Ectodermal cell (in vitro differentiated cells): ENCODE results near the gene TMEM259.
A peak's percentile ranks its signal among the peaks of the same experiment; 100 is the strongest.

Experiments used
- H3K27ac ChIP-seq: 2 replicates; pipeline ENCODE4 v1.7.0; 2013; ENCODE audit warnings: mild to moderate bottlenecking, low read depth, low read length; ENCODE audit not compliant: insufficient read depth, poor library complexity, severe bottlenecking
- H3K27me3 ChIP-seq: 2 replicates; pipeline ENCODE4 v1.7.0; 2013; ENCODE audit warnings: mild to moderate bottlenecking, low read length; ENCODE audit not compliant: insufficient read depth, control insufficient read depth, poor library complexity, severe bottlenecking
- H3K36me3 ChIP-seq: one replicate; pipeline ENCODE4 v1.7.0; 2013; ENCODE audit warnings: low read length; ENCODE audit not compliant: control insufficient read depth, insufficient read depth
- H3K4me1 ChIP-seq: one replicate; pipeline ENCODE4 v1.7.0; 2013; ENCODE audit warnings: low read length; ENCODE audit not compliant: control insufficient read depth, insufficient read depth
- H3K4me3 ChIP-seq: 2 replicates; pipeline ENCODE4 v1.7.0; 2013; ENCODE audit warnings: low read depth, low read length, control low read depth; ENCODE audit not compliant: insufficient read depth
- H3K9me3 ChIP-seq: 2 replicates; pipeline ENCODE4 v1.7.0; 2013; ENCODE audit warnings: mild to moderate bottlenecking, low read length, moderate library complexity; ENCODE audit not compliant: control insufficient read depth
- WGBS, 2 experiments: methylation state at CpG; one replicate each; pipeline ENCODE4 v1.1.7; 2013; ENCODE audit warnings: missing lambda C conversion rate in 2 of 2; 5-methylcytosine and 5-hydroxymethylcytosine counted together

TMEM259 gene

DNA sequence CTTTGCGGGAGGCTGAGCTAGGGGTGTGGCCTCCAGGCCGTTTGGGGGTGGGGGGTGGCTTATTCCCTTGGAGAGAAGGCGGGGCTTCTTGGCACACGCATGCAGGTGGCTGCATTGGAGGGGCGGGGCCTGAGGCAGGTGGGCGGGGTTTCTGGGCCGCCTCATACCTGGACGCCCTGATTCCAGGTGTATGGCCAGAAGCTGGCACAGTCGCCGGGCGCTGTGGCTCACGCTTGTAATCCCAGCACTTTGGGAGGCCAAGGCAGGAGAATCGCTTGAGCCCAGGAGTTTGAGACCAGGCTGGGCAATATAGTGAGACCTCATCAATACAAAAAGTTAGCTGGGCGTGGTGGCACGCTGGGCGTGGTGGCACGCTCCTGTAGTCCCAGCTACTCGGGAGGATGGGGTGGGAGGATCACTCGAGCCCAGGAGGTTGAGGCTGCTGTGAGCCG lies 26.8 kb upstream of the TMEM259 start:
- Histone ChIP-seq H3K9me3 (no peaks in the 10 kb centered on the region), H3K4me3 (no peak overlapping the region), H3K27me3 (no peaks in the 10 kb centered on the region), H3K4me1 (no peaks in the 10 kb centered on the region), H3K27ac (no peak overlapping the region), H3K36me3 (no peaks in the 10 kb centered on the region)
- 90 to 92% methylated on average over 20 of the region's 20 CpGs for WGBS, 2 experiments

DNA sequence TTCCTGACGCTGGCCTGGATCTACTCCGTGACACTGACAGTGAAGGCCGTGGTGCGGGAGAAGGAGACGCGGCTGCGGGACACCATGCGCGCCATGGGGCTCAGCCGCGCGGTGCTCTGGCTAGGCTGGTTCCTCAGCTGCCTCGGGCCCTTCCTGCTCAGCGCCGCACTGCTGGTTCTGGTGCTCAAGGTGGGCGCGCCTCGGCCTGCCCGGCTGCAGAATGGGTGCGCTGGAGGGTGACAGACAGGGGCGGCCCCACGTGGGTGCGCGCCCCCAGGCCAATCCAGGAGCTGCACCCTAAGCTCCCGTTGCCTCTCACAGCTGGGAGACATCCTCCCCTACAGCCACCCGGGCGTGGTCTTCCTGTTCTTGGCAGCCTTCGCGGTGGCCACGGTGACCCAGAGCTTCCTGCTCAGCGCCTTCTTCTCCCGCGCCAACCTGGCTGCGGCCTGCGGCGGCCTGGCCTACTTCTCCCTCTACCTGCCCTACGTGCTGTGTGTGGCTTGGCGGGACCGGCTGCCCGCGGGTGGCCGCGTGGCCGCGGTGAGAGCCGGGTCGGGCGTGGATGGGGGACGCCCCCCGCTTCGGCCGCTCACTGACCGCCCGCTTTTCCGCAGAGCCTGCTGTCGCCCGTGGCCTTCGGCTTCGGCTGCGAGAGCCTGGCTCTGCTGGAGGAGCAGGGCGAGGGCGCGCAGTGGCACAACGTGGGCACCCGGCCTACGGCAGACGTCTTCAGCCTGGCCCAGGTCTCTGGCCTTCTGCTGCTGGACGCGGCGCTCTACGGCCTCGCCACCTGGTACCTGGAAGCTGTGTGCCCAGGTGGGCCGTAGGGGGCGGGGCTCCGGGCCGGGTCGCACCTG lies 26.1 kb upstream of the TMEM259 start:
- H3K9me3 ChIP-seq, result no peaks in the 10 kb centered on the region
- no peak overlapping the region for H3K4me3 ChIP-seq
- WGBS, 2 experiments, result 95% methylated on average over 77 of the region's 77 CpGs
- no peaks in the 10 kb centered on the region for H3K4me1 ChIP-seq
- H3K27ac ChIP-seq, result no peak overlapping the region
- no peaks in the 10 kb centered on the region for H3K36me3 ChIP-seq
- no peaks in the 10 kb centered on the region for H3K27me3 ChIP-seq

DNA sequence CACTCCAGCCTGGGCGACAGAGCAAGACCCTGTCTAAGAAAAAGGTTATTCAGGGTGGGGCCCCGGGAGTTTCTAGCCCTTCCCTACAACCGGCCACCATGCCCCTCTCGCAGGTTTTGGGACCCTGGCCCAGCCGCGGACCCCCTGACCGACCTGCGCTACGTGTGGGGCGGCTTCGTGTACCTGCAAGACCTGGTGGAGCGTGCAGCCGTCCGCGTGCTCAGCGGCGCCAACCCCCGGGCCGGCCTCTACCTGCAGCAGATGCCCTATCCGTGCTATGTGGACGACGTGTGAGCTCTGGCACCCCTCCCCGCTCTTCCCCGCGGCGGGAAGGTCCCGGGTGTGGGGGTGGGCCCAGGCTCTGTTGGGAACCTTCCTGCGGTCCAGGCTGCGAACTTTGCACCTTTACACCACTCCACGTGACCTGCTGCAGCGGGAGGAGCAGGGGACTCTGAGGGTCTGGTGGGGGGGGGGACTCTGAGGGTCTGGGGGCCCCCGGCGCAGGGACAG lies 25.2 kb upstream of the TMEM259 start:
- Histone ChIP-seq H3K9me3 (no peaks in the 10 kb centered on the region), H3K27ac (no peak overlapping the region), H3K36me3 (no peaks in the 10 kb centered on the region), H3K27me3 (no peaks in the 10 kb centered on the region), H3K4me3 (no peak overlapping the region), H3K4me1 (no peaks in the 10 kb centered on the region)
- WGBS, 2 experiments, result 93% methylated on average over 33 of the region's 33 CpGs

DNA sequence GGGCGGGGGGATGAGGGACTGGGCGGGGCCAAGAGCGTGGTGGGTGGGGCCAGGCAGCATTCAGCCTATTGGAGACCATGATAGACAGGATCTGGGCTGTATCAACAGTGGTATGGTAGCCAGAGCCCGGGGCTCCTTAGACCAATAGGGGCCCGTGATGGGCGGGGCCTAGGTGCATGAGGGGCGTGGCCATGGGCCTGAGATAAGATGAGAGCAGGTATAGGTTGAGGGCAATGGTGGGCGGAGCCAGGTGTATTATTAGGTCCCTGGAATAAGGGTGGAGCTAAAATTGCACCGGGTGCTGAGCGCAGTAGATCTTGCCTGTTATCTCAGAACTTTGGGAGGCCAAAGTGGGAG lies 24.3 kb upstream of the TMEM259 start:
- H3K36me3 ChIP-seq, result no peaks in the 10 kb centered on the region
- H3K4me1 ChIP-seq, result peaks cover 5% of the 10 kb centered on the region
- H3K27ac ChIP-seq, result no peak overlapping the region
- H3K27me3 ChIP-seq, result no peaks in the 10 kb centered on the region
- 79 to 82% methylated on average over 10 of the region's 10 CpGs for WGBS, 2 experiments
- H3K9me3 ChIP-seq, result no peaks in the 10 kb centered on the region
- no peak overlapping the region for H3K4me3 ChIP-seq

DNA sequence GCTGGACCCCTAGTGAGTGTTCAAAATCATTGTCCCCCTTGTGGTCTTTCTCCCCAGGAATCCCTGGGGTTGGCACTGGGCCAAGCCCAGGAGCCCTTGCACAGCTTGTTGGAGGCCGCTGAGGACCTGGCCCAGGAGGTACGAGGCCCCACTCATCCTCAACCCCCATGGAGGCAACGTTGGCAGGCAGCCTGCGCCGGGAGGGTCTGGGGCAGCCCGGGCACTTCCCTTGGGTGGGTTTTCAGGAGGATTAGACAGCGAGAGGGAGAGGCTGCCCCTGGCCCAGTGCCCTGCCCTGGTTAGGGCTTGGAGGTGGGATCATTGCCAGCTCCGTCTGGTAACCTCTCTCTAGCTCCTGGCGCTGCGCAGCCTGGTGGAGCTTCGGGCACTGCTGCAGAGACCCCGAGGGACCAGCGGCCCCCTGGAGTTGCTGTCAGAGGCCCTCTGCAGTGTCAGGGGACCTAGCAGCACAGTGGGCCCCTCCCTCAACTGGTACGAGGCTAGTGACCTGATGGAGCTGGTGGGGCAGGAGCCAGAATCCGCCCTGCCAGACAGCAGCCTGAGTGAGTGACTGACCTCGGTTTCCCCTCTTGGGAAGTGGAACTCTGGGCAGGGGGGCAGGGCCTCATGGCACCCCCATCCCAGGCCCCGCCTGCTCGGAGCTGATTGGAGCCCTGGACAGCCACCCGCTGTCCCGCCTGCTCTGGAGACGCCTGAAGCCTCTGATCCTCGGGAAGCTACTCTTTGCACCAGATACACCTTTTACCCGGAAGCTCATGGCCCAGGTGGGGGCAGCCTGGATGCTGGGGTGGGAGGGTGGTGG lies 22.0 kb upstream of the TMEM259 start:
- no peaks in the 10 kb centered on the region for H3K9me3 ChIP-seq
- H3K27ac ChIP-seq, result no peak overlapping the region
- no peak overlapping the region for H3K4me3 ChIP-seq
- WGBS, 2 experiments, result 81% methylated on average over 23 of the region's 23 CpGs
- H3K4me1 ChIP-seq, result peaks cover 9% of the 10 kb centered on the region
- no peaks in the 10 kb centered on the region for H3K36me3 ChIP-seq
- H3K27me3 ChIP-seq, result no peaks in the 10 kb centered on the region

DNA sequence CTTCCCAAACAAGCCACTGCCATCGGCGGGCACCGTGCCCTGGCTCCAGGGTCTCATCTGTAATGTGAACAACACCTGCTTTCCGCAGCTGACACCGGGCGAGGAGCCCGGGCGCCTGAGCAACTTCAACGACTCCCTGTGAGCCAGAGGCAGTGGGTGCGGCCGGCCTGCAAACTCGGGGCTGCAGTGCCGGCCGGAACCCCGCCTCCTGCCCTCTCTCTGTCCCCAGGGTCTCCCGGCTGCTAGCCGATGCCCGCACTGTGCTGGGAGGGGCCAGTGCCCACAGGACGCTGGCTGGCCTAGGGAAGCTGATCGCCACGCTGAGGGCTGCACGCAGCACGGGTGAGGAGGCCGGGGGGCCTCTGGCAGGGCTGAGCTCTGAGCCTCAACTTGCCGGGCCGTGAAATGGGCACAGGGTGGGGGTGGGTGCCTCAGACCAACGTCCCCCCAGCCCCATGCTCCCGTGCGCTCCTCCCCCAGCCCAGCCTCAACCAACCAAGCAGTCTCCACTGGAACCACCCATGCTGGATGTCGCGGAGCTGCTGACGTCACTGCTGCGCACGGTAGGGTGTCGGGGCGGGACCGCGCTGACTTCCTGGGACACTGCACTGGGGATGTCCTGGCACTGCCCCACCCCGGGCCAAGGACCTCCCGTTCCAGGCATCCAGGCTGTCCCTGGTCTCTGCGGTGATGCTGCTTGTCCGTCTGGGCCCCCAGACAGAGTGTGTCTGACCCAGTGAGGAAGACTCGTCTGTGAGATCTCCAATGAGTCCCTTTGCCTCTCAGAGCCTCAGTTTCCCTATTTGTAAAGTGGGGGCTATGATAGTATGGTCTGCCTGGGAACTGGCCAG lies 21.1 kb upstream of the TMEM259 start:
- WGBS, 2 experiments, result 88 to 90% methylated on average over 43 of the region's 43 CpGs

DNA sequence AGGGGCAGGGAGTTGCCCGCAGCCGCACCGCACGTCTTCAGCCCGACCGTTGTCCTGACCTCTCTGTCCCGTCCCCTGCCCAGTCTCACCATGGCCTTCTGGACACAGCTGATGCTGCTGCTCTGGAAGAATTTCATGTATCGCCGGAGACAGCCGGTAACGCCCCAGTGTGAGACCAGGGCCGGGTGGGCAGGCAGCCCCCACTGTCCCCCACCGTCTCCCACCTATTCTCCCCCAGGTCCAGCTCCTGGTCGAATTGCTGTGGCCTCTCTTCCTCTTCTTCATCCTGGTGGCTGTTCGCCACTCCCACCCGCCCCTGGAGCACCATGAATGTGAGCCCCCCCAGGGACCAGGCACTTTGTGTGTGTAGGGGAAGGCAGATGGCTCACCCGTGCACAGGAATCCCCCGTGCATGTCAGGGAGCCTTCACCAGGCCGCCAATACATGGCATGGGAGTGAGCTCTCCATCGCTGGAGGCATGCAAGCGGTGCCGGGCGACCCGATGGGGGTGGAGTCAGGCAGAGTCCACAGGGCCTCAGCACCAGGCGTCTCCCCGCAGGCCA lies 20.4 kb upstream of the TMEM259 start:
- Histone ChIP-seq H3K9me3 (no peaks in the 10 kb centered on the region), H3K4me1 (peaks cover 9% of the 10 kb centered on the region), H3K27ac (no peak overlapping the region), H3K36me3 (peaks cover 6% of the 10 kb centered on the region), H3K4me3 (peak overlapping the region; percentile 32), H3K27me3 (no peaks in the 10 kb centered on the region)
- 51 to 54% methylated on average over 26 of the region's 26 CpGs for WGBS, 2 experiments

More for the DNA sequence above, 21.1 kb upstream of the TMEM259 start:
- Histone ChIP-seq H3K36me3 (peaks cover 6% of the 10 kb centered on the region), H3K27ac (no peak overlapping the region), H3K4me1 (peaks cover 9% of the 10 kb centered on the region), H3K27me3 (no peaks in the 10 kb centered on the region), H3K4me3 (no peak overlapping the region), H3K9me3 (no peaks in the 10 kb centered on the region)

DNA sequence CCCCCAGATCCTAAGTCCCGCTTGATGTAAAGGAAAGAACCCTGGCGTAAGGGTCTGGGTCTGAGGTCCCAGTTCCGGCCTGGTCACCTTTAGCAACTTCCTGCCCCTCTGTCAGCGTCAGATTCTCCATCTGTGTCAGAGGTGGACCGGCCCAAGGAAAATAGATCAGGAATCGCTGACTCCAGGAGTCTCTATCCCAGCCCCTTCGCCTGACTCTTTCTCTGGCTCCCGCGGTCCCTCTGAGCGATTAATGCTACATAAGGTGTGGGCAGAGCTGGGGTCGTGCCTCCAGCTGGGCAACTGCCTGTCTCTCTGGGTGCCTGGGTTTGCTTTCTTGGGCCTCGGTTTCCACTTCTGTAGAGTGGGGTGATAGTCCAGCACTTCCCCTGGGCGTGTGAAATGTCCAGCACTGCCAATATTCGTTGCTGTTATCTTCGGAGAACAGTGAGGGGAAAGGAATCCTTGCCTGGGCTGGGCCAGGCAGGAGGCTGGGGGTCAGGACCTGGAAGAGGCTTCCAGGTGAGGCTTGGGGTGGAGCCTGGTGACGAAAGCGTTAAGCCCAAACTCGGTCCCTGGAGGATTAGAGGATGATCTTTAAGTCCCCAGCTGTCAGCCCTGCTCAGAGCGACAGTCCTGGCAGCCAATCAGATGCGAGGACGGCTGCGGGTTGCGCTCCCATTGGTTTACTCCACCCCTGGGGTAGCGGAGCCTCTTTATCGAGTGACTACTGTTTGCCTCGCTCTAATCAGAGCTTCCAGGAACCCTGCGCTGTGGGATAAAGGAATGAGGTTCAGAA lies 19.8 kb upstream of the TMEM259 start:
- no peak overlapping the region for H3K27ac ChIP-seq
- WGBS, 2 experiments, result 5 to 6% methylated on average over 27 of the region's 27 CpGs

More for the DNA sequence above, 19.8 kb upstream of the TMEM259 start:
- Histone ChIP-seq H3K4me1 (peaks cover 9% of the 10 kb centered on the region), H3K4me3 (peak overlapping the region; percentile 74), H3K27me3 (no peaks in the 10 kb centered on the region), H3K36me3 (peaks cover 6% of the 10 kb centered on the region), H3K9me3 (no peaks in the 10 kb centered on the region)
